Heart left ventricle (tissue), 16 donors: Measurements from ENCODE around the gene ASTN2. TPM values are rescaled to one million over a fixed set of nuclear protein-coding genes. Genes with fewer than 3 reads are reported as not detected.

Experiments used
- ATAC-seq, 4 donors: fragments of 200-7000 bp; cut with Tn5 transposase; one replicate each; pipeline ENCODE4 v1.9.1; 2020 to 2022; ENCODE audit warnings: moderate library complexity in 4 of 4, mild to moderate bottlenecking in 3 of 4, moderate number of reproducible peaks in 1 of 4
- DNase-seq, 5 donors: peaks; one replicate each; pipeline ENCODE4 v3.0.0-alpha.2; 2020
- H3K27ac ChIP-seq, 12 donors: fragments of 200-600 bp; sonication (generic) in 4 of 12; one replicate each; pipeline versions ENCODE4 v1.5.0 to v1.8.0; 2016 to 2022; ENCODE audit warnings: mild to moderate bottlenecking in 2 of 12
- H3K27me3 ChIP-seq, 9 donors: fragments of 200-600 bp; sonication (generic) in 2 of 9; one replicate each; pipeline versions ENCODE4 v1.5.1 to v1.8.0; 2016 to 2022; ENCODE audit warnings: mild to moderate bottlenecking in 3 of 9
- H3K36me3 ChIP-seq, 9 donors: fragments of 200-600 bp; sonication (generic) in 2 of 9; one replicate each; pipeline versions ENCODE4 v1.5.0 to v1.8.0; 2018 to 2022; ENCODE audit warnings: mild to moderate bottlenecking in 2 of 9
- H3K4me1 ChIP-seq, 12 donors: fragments of 200-600 bp; sonication (generic) in 4 of 12; one replicate each; pipeline versions ENCODE4 v1.5.0 to v1.8.0; 2016 to 2022; ENCODE audit warnings: mild to moderate bottlenecking in 3 of 12
- H3K4me3 ChIP-seq, 12 donors: fragments of 200-600 bp; sonication (generic) in 4 of 12; one replicate each; pipeline versions ENCODE4 v1.5.0 to v1.8.0; 2017 to 2022; ENCODE audit warnings: mild to moderate bottlenecking in 9 of 12, moderate library complexity in 4 of 12
- H3K9me3 ChIP-seq, 12 donors: fragments of 200-600 bp; sonication (generic) in 4 of 12; one replicate each; pipeline versions ENCODE4 v1.5.0 to v1.8.0; 2016 to 2022; ENCODE audit warnings: mild to moderate bottlenecking in 1 of 12
- POLR2A ChIP-seq, 2 donors: fragments of 450-650 bp; IDR thresholded peaks; one replicate each; pipeline ENCODE4 v1.6.1; 2017; ENCODE audit warnings: antibody characterized with exemption in 2 of 2, mild to moderate bottlenecking in 2 of 2, moderate library complexity in 2 of 2
- WGBS, 4 donors: extraction: QIAGEN DNeasy Blood & Tissue Kit in 2 of 4; methylation state at CpG; one replicate each; pipeline versions ENCODE4 v1.1.5 to v1.1.7; 2013 to 2018; 5-methylcytosine and 5-hydroxymethylcytosine counted together
- intact Hi-C, 10 donors: fragments of 100-400 bp; cut with DNase I; formaldehyde crosslinking; loops; one replicate each; pipeline versions ENCODE4 v1.11.1 to v1.14.2; 2022
- polyA plus RNA-seq, 2 donors: library from polyadenylated mRNA; stranded (reverse); fragments of 200-250 nt; gene quantifications; one replicate each; pipeline ENCODE4 v1.2.3, GENCODE V29; 2013
- total RNA-seq, 9 donors: library from RNA; depleted of rRNA in 2 of 9; stranded (reverse); fragments of >200 nt in 2 of 9; fragmentation: NEBNext Ultra II Directional in 3 of 9; extraction: Animal tissue kit (Norgen Biotek cat#: 25700) in 3 of 9; gene quantifications; one replicate each; pipeline versions ENCODE4 v1.1.0 to v1.2.4, GENCODE V29; 2016 to 2023
- TF ChIP-seq, protein P1 (sequence below), 12 donors: fragments of 200-600 bp; sonication (generic) in 4 of 12; IDR thresholded peaks; one replicate each; pipeline versions ENCODE4 v1.5.0 to v1.8.0; 2018 to 2022; ENCODE audit warnings: antibody characterized with exemption in 12 of 12, mild to moderate bottlenecking in 5 of 12
- donor health status: ischemic (EF 13 %, LVEDD 7.1; RV severe dilation, severe dysfunction).
- donor health status: healthy with polysubstance abuse.
- donor health status: DM: no; HTN: yes; CAD: no.
- donor health status: DM: no; HTN: no; CAD: no.
- donor health status: ischemic (EF 25% LVEDD 6.9; RV normal size, moderate dysfunction).
- donor health status: ischemic (EF 25% LVEDD 5.7; RV mildly dilated, moderate dysfunction).
- donor health status: healthy.
- donor health status: DM: yes; HTN: yes; CAD: no.
- donor health status: ischemic (EF 35%, LVEDD 5.7; RV mildly dilated, moderate dysfunction).
- donor health status: nonischemic (EF 11% LVEDD 7.7; RV severe dilation, severe dysfunction).
- donor health status: DM: yes; HTN: yes; CAD: no.
- donor health status: PGD.
- donor health status: ischemic (EF 29% LVEDD 5.4; RV normal size, mild dysfunction).
- donor health status: nonischemic (EF 23%, LVEDD 6.1; RV moderate dilation, normal function).

ASTN2 gene
- total and polyA plus RNA-seq, 11 donors = 2.5 to 6.0 (median 3.5) TPM

GRCh38 chr9:116674210-116674980 is 740.5 kb downstream of the ASTN2 start:
- DNase-seq (no peak), ATAC-seq (no peak)
- H3K9me3 ChIP-seq = peaks cover 0 to 15% (median 3%) of the 10 kb centered on the region in 12 donors
- H3K36me3 ChIP-seq = peaks cover 0 to 6% (median 0%) of the 10 kb centered on the region in 9 donors
- no peaks in the 10 kb centered on the region for H3K4me1 ChIP-seq
- H3K27me3 ChIP-seq = no peaks in the 10 kb centered on the region
- no peak overlapping the region for H3K4me3 ChIP-seq
- no peak for TF ChIP-seq POLR2A (IDR thresholded peaks at IDR 0.05)
- TF ChIP-seq, protein P1, sequence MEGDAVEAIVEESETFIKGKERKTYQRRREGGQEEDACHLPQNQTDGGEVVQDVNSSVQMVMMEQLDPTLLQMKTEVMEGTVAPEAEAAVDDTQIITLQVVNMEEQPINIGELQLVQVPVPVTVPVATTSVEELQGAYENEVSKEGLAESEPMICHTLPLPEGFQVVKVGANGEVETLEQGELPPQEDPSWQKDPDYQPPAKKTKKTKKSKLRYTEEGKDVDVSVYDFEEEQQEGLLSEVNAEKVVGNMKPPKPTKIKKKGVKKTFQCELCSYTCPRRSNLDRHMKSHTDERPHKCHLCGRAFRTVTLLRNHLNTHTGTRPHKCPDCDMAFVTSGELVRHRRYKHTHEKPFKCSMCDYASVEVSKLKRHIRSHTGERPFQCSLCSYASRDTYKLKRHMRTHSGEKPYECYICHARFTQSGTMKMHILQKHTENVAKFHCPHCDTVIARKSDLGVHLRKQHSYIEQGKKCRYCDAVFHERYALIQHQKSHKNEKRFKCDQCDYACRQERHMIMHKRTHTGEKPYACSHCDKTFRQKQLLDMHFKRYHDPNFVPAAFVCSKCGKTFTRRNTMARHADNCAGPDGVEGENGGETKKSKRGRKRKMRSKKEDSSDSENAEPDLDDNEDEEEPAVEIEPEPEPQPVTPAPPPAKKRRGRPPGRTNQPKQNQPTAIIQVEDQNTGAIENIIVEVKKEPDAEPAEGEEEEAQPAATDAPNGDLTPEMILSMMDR (IDR thresholded peaks at IDR 0.05) = no peak
- 87 to 90% (median 88%) methylated on average over 5 of the region's 5 CpGs for WGBS, 4 donors
- H3K27ac ChIP-seq = no peak overlapping the region
- intact Hi-C loops = no loop called here

DNA sequence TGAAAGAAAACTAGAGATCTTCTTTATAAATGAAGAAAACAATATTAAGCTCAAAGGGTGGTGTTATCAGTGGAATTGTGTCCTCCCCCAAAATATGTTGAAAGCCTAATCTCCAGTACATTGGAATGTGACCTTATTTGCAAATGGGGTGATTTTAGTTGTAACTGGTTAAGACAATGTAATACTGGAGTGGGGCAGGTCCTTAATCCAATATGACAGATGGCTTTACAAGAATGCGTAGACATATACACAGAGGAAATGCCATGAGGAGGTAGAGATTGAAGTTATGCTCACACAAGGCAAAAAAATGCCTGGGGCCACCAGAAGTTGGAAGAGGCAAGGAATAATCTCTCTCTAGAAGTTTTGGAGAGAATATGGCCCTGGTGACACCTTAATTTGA is 741.5 kb downstream of the ASTN2 start:
- H3K27me3 ChIP-seq = no peaks in the 10 kb centered on the region
- H3K4me3 ChIP-seq = no peak overlapping the region
- H3K4me1 ChIP-seq = no peaks in the 10 kb centered on the region
- TF ChIP-seq POLR2A (IDR thresholded peaks at IDR 0.05) = no peak
- TF ChIP-seq, protein P1 (IDR thresholded peaks at IDR 0.05) = no peak
- H3K9me3 ChIP-seq = peaks cover 0 to 15% (median 3%) of the 10 kb centered on the region in 12 donors
- no peak for ATAC-seq
- H3K27ac ChIP-seq = no peak overlapping the region
- intact Hi-C loops = no loop called here
- H3K36me3 ChIP-seq = peaks cover 0 to 6% (median 0%) of the 10 kb centered on the region in 9 donors
- DNase-seq = no peak
- 0 to 91% (median 69%) methylated on average over 1 of the region's 1 CpG for WGBS, 4 donors

GRCh38 chr9:116671605-116672004 is 743.3 kb downstream of the ASTN2 start:
- ATAC-seq (no peak), DNase-seq (no peak)
- Histone ChIP-seq H3K4me3 (no peak overlapping the region), H3K27me3 (no peaks in the 10 kb centered on the region), H3K9me3 (peaks cover 0 to 15% (median 3%) of the 10 kb centered on the region in 12 donors), H3K36me3 (peaks cover 0 to 6% (median 0%) of the 10 kb centered on the region in 9 donors), H3K4me1 (no peaks in the 10 kb centered on the region), H3K27ac (no peak overlapping the region)
- intact Hi-C loops = no loop called here
- WGBS, 4 donors = 69 to 74% (median 72%) methylated on average over 2 of the region's 2 CpGs
- TF ChIP-seq, protein P1 (IDR thresholded peaks at IDR 0.05) = no peak
- TF ChIP-seq POLR2A (IDR thresholded peaks at IDR 0.05) = no peak

GRCh38 chr9:116668970-116669695 is 745.7 kb downstream of the ASTN2 start:
- DNase-seq = no peak
- Histone ChIP-seq H3K9me3 (peaks cover 0 to 14% (median 3%) of the 10 kb centered on the region in 12 donors), H3K4me1 (peaks cover 0 to 4% (median 0%) of the 10 kb centered on the region in 12 donors), H3K4me3 (no peak overlapping the region), H3K27me3 (no peaks in the 10 kb centered on the region), H3K27ac (no peak overlapping the region), H3K36me3 (peaks cover 0 to 6% (median 0%) of the 10 kb centered on the region in 9 donors)
- intact Hi-C loops = loop anchor here in 1 of 10 donors (10.0 kb wide), 1 partner anchor 974 kb away; no protein-coding TSS in a partner anchor
- 77 to 97% (median 94%) methylated on average over 4 of the region's 4 CpGs for WGBS, 4 donors
- ATAC-seq = no peak
- TF ChIP-seq, protein P1 (IDR thresholded peaks at IDR 0.05) = no peak
- no peak for TF ChIP-seq POLR2A (IDR thresholded peaks at IDR 0.05)
